IMR-90 (cell line): Measurements from ENCODE around the gene GIPC3. TPM values are rescaled to one million over a fixed set of nuclear protein-coding genes. Genes with fewer than 3 reads are reported as not detected.

Experiments
- ATAC-seq: fragments of 200-7000 bp; cut with Tn5 transposase; 2 replicates; pipeline ENCODE4 v1.9.1; 2020; ENCODE audit warnings: low read depth, mild to moderate bottlenecking, moderate library complexity
- BruUV-seq: library from RNA; stranded (reverse); fragments of 400-500 nt; replicated peaks from 2 replicates; lab custom pipeline; 2021; lab: Mats Ljungman, UMichigan
- CTCF ChIA-PET: fragments of 300-600 bp; formaldehyde crosslinking; extraction: SDS; loops from one replicate; lab custom pipeline; 2021; ENCODE audit warnings: antibody characterized with exemption; lab: Yijun Ruan, JAX
- POLR2A ChIA-PET: fragments of 300-600 bp; sonication (Branson Sonifier 250); formaldehyde crosslinking; loops from one replicate; lab custom pipeline; 2022; ENCODE audit warnings: antibody characterized with exemption; ENCODE audit not compliant: unreplicated experiment; lab: Charles Lee
- DNase-seq: peaks from one replicate; pipeline ENCODE4 v3.0.0; 2013
- H2AFZ ChIP-seq: replicated peaks from 2 replicates; pipeline ENCODE3; 2013; ENCODE audit warnings: low read length, mild to moderate bottlenecking; ENCODE audit not compliant: poor library complexity
- H2AK5ac ChIP-seq: 2 replicates; pipeline ENCODE4 v1.6.1; 2013; ENCODE audit warnings: low read depth, low read length, inconsistent platforms
- H2AK9ac ChIP-seq: replicated peaks from 2 replicates; pipeline ENCODE3; 2013; ENCODE audit warnings: mild to moderate bottlenecking, low read depth, low read length, moderate library complexity; ENCODE audit not compliant: poor library complexity
- H2BK120ac ChIP-seq: 2 replicates; pipeline ENCODE4 v1.6.1; 2013; ENCODE audit warnings: low read depth, low read length, inconsistent platforms
- H2BK15ac ChIP-seq: 3 replicates; pipeline ENCODE4 v1.6.1; 2013; ENCODE audit warnings: low read depth, low read length, inconsistent platforms
- H2BK20ac ChIP-seq: 2 replicates; pipeline ENCODE4 v1.6.1; 2013; ENCODE audit warnings: low read depth, mild to moderate bottlenecking, inconsistent platforms, low read length, moderate library complexity
- H2BK5ac ChIP-seq: 2 replicates; pipeline ENCODE4 v1.6.1; 2013; ENCODE audit warnings: mild to moderate bottlenecking, low read depth, low read length, inconsistent platforms; ENCODE audit not compliant: poor library complexity, severe bottlenecking
- H3K14ac ChIP-seq: replicated peaks from 2 replicates; pipeline ENCODE4 v1.6.1; 2013; ENCODE audit warnings: low read depth, low read length, inconsistent platforms
- H3K18ac ChIP-seq: 2 replicates; pipeline ENCODE4 v1.6.1; 2013; ENCODE audit warnings: low read depth, low read length, control low read depth
- H3K23ac ChIP-seq: 2 replicates; pipeline ENCODE4 v1.6.1; 2013; ENCODE audit warnings: low read depth, low read length, inconsistent platforms
- H3K27ac ChIP-seq: 2 replicates; pipeline ENCODE4 v1.5.1; 2013; ENCODE audit warnings: mild to moderate bottlenecking, control low read depth, low read length; ENCODE audit not compliant: insufficient read depth
- H3K27me3 ChIP-seq: 2 replicates; pipeline ENCODE4 v1.6.1; 2013; ENCODE audit warnings: low read length; ENCODE audit not compliant: control insufficient read depth, insufficient read depth
- H3K36me3 ChIP-seq: 2 replicates; pipeline ENCODE4 v1.6.1; 2013; ENCODE audit warnings: low read length, mixed read lengths; ENCODE audit not compliant: control insufficient read depth, insufficient read depth
- H3K4ac ChIP-seq: 2 replicates; pipeline ENCODE4 v1.6.1; 2013; ENCODE audit warnings: low read depth, low read length, inconsistent platforms
- H3K4me1 ChIP-seq: 2 replicates; pipeline ENCODE4 v1.6.1; 2013; ENCODE audit warnings: low read length, mixed read lengths; ENCODE audit not compliant: control insufficient read depth, insufficient read depth
- H3K4me2 ChIP-seq: 2 replicates; pipeline ENCODE4 v1.6.1; 2013; ENCODE audit warnings: low read depth, mild to moderate bottlenecking, control low read depth, low read length, moderate library complexity
- H3K4me3 ChIP-seq: 2 replicates; pipeline ENCODE4 v1.5.1; 2013; ENCODE audit warnings: low read depth, mild to moderate bottlenecking, control low read depth, low read length, moderate library complexity; ENCODE audit not compliant: insufficient read depth
- H3K56ac ChIP-seq: 2 replicates; pipeline ENCODE4 v1.6.1; 2013; ENCODE audit warnings: low read length, inconsistent platforms; ENCODE audit not compliant: insufficient read depth; ENCODE audit errors: extremely low read depth
- H3K79me1 ChIP-seq, 2 experiments: 2 replicates each; pipeline ENCODE4 v1.6.1; 2013; ENCODE audit warnings: low read length in 2 of 2, inconsistent platforms in 1 of 2, low read depth in 1 of 2
- H3K9ac ChIP-seq: 2 replicates; pipeline ENCODE4 v1.6.1; 2013; ENCODE audit warnings: low read depth, low read length, control low read depth
- H3K9me1 ChIP-seq: 2 replicates; pipeline ENCODE4 v1.6.1; 2013; ENCODE audit warnings: low read length, inconsistent platforms; ENCODE audit not compliant: insufficient read depth
- H3K9me3 ChIP-seq: 2 replicates; pipeline ENCODE4 v1.6.1; 2013; ENCODE audit warnings: low read length; ENCODE audit not compliant: control insufficient read depth, insufficient read depth
- H4K20me1 ChIP-seq: 2 replicates; pipeline ENCODE4 v1.6.1; 2013; ENCODE audit warnings: low read length, inconsistent platforms; ENCODE audit not compliant: insufficient read depth
- H4K5ac ChIP-seq: 2 replicates; pipeline ENCODE4 v1.6.1; 2013; ENCODE audit warnings: mild to moderate bottlenecking, low read depth, low read length, control low read depth
- H4K8ac ChIP-seq, 2 experiments: 2 replicates each; pipeline ENCODE4 v1.6.1; 2013; ENCODE audit warnings: low read depth in 2 of 2, low read length in 2 of 2, control low read depth in 1 of 2, inconsistent platforms in 1 of 2
- H4K91ac ChIP-seq: 2 replicates; pipeline ENCODE4 v1.6.1; 2013; ENCODE audit warnings: low read depth, low read length, inconsistent platforms; ENCODE audit not compliant: insufficient read depth
- BHLHE40 ChIP-seq: fragments of 150-350 bp; IDR thresholded peaks from 2 replicates; pipeline ENCODE4 v1.6.1; 2016; ENCODE audit warnings: mild to moderate bottlenecking, low read depth, low read length
- CEBPB ChIP-seq: IDR thresholded peaks from 2 replicates; pipeline ENCODE4 v1.6.1; 2012; ENCODE audit warnings: low read depth, low read length, improper control_type of control experiment
- CHD1 ChIP-seq: IDR thresholded peaks from 2 replicates; pipeline ENCODE4 v1.6.1; 2012; ENCODE audit warnings: low read depth, low read length, improper control_type of control experiment
- CTCF ChIP-seq: conservative IDR thresholded peaks from 2 replicates; pipeline ENCODE4 v1.5.1; 2012; ENCODE audit warnings: mild to moderate bottlenecking, low read depth, low read length, improper control_type of control experiment
- ELK1 ChIP-seq: fragments of 150-350 bp; IDR thresholded peaks from 2 replicates; pipeline ENCODE4 v1.6.1; 2016; ENCODE audit warnings: low read depth, mild to moderate bottlenecking, low read length, moderate library complexity, borderline replicate concordance
- FOS ChIP-seq: fragments of 150-350 bp; IDR thresholded peaks from 2 replicates; pipeline ENCODE4 v1.6.1; 2016; ENCODE audit warnings: low read depth, low read length
- MAFK ChIP-seq: IDR thresholded peaks from 2 replicates; pipeline ENCODE4 v1.6.1; 2012; ENCODE audit warnings: low read depth, low read length, improper control_type of control experiment
- MAZ ChIP-seq: IDR thresholded peaks from 2 replicates; pipeline ENCODE4 v1.6.1; 2012; ENCODE audit warnings: low read depth, mild to moderate bottlenecking, low read length, improper control_type of control experiment, moderate library complexity, borderline replicate concordance
- MXI1 ChIP-seq: IDR thresholded peaks from 2 replicates; pipeline ENCODE4 v1.6.1; 2012; ENCODE audit warnings: low read depth, mild to moderate bottlenecking, low read length, moderate library complexity, borderline replicate concordance
- NFE2L2 ChIP-seq: fragments of 150-350 bp; IDR thresholded peaks from 2 replicates; pipeline ENCODE4 v1.6.1; 2016; ENCODE audit warnings: low read depth, mild to moderate bottlenecking, low read length
- POLR2A ChIP-seq: IDR thresholded peaks from 2 replicates; pipeline ENCODE4 v1.6.1; 2012; ENCODE audit warnings: mild to moderate bottlenecking, low read depth, low read length
- RAD21 ChIP-seq: IDR thresholded peaks from 2 replicates; pipeline ENCODE4 v1.6.1; 2012; ENCODE audit warnings: low read length, improper control_type of control experiment
- RCOR1 ChIP-seq: IDR thresholded peaks from 2 replicates; pipeline ENCODE4 v1.6.1; 2012; ENCODE audit warnings: mild to moderate bottlenecking, low read length, improper control_type of control experiment; ENCODE audit not compliant: insufficient replicate concordance
- RFX5 ChIP-seq: IDR thresholded peaks from 2 replicates; pipeline ENCODE4 v1.8.0; 2012; ENCODE audit warnings: low read depth, mild to moderate bottlenecking, low read length, moderate library complexity
- SMC3 ChIP-seq: fragments of 150-350 bp; IDR thresholded peaks from 2 replicates; pipeline ENCODE4 v1.6.1; 2016; ENCODE audit warnings: low read depth, mild to moderate bottlenecking, antibody characterized with exemption, low read length, moderate library complexity
- USF2 ChIP-seq: fragments of 150-350 bp; IDR thresholded peaks from 2 replicates; pipeline ENCODE4 v1.6.1; 2017; ENCODE audit warnings: mild to moderate bottlenecking, antibody characterized with exemption, low read length, low read depth
- WGBS, 2 experiments: methylation state at CpG; one replicate each; pipeline versions ENCODE4 v1.1.5 to v1.1.7; 2013; ENCODE audit warnings: missing lambda C conversion rate in 2 of 2; ENCODE audit not compliant: insufficient read length in 1 of 2; ENCODE audit errors: extremely low coverage in 2 of 2; 5-methylcytosine and 5-hydroxymethylcytosine counted together
- dilution Hi-C: fragments of 300-500 bp; cut with HindIII; formaldehyde crosslinking; loops from one replicate; pipeline ENCODE4 v1.14.3; 2018; ENCODE audit warnings: low sequenced_read_pairs; ENCODE audit not compliant: unreplicated experiment
- in situ Hi-C: fragments of 300-500 bp; cut with MboI; formaldehyde crosslinking; loops from 3 replicates; pipeline ENCODE4 v1.14.3; 2019; ENCODE audit warnings: low sequenced_read_pairs, inconsistent platforms, mixed read lengths
- intact Hi-C: fragments of 100-400 bp; cut with micrococcal nuclease; formaldehyde crosslinking; loops from 2 replicates; pipeline ENCODE4 v1.10.0; 2022
- polyA plus RNA-seq, 3 experiments: library from polyadenylated mRNA; depleted of rRNA; stranded (reverse); fragments of >200 nt; gene quantifications; 2 replicates each; pipeline ENCODE4 v1.2.3, GENCODE V29; 2012; ENCODE audit warnings: low replicate concordance in 1 of 3
- total RNA-seq: library from RNA; depleted of rRNA; stranded (reverse); fragments of >200 nt; gene quantifications from 2 replicates; pipeline ENCODE4 v1.2.3, GENCODE V29; 2012

GIPC3 gene
- total and polyA plus RNA-seq, 2 of the 4 experiments (the other 2 are of a cell fraction): under 0.01 to 0.36 TPM

- Histone ChIP-seq H3K4me3 (no peak overlapping the region), H2BK5ac (no peak overlapping the region), H3K18ac (no peak overlapping the region), H3K79me1 (peaks cover 7 to 17% of the 10 kb centered on the region in 2 experiments), H2AK9ac (peak overlapping the region; percentile 42), H4K5ac (no peak overlapping the region), H4K8ac (no peak overlapping the region), H2AFZ (peak overlapping the region; percentile 67), H3K9me1 (0 out of 2 replicates have a peak, but pooled peaks cover 6% of the 10 kb centered on the region), H3K4me2 (no peak overlapping the region), H3K4me1 (peaks cover 11% of the 10 kb centered on the region), H2BK120ac (no peak overlapping the region), H2AK5ac (no peak overlapping the region), H4K20me1 (no peaks in the 10 kb centered on the region), H2BK15ac (no peak overlapping the region), H3K9me3 (no peaks in the 10 kb centered on the region), H3K27me3 (no peaks in the 10 kb centered on the region), H3K56ac (no peak overlapping the region), H3K23ac (no peak overlapping the region), H2BK20ac (no peak overlapping the region), H3K4ac (no peak overlapping the region), H3K14ac (no peak overlapping the region), H3K27ac (no peak overlapping the region), H3K9ac (no peak overlapping the region), H4K91ac (no peak overlapping the region), H3K36me3 (peaks cover 2% of the 10 kb centered on the region; the same call in 1 of the 2 replicates)
- WGBS, 2 experiments: 74% methylated on average over 6 of the region's 23 CpGs; no CpG with 5 or more reads in 1 of the 2 experiments
- ATAC-seq (no peak), DNase-seq (no peak)
- in situ Hi-C loops (loop anchor here (25.0 kb wide), 1 partner anchor 291 kb away; no protein-coding TSS in a partner anchor), dilution Hi-C loops (no loop called here), intact Hi-C loops (no loop called here)
- ChIA-PET POLR2A (no interaction called here), CTCF (no interaction called here)
- TF ChIP-seq MAZ: no peak
- no peak for TF ChIP-seq CEBPB
- no peak for TF ChIP-seq CTCF
- TF ChIP-seq NFE2L2: no peak
- no peak for TF ChIP-seq MXI1
- no peak for TF ChIP-seq POLR2A
- TF ChIP-seq USF2: no peak
- no peak for TF ChIP-seq BHLHE40
- TF ChIP-seq MAFK: no peak
- TF ChIP-seq RFX5: no peak
- no peak for TF ChIP-seq ELK1
- no peak for TF ChIP-seq FOS
- TF ChIP-seq RCOR1: no peak
- TF ChIP-seq SMC3: no peak
- no peak for TF ChIP-seq RAD21
- no peak for TF ChIP-seq CHD1
- BruUV-seq: no TSS peak
Measured at GRCh38 chr19:3603121-3603811, 18.0 kb downstream of the GIPC3 start.
